ENCODE measurements around the gene FES. TPM values are rescaled to one million over a fixed set of nuclear protein-coding genes. Genes with fewer than 3 reads are reported as not detected.

Gene FES
- total RNA-seq, 1 experiment from 2014 or later: 0.91 TPM

DNA sequence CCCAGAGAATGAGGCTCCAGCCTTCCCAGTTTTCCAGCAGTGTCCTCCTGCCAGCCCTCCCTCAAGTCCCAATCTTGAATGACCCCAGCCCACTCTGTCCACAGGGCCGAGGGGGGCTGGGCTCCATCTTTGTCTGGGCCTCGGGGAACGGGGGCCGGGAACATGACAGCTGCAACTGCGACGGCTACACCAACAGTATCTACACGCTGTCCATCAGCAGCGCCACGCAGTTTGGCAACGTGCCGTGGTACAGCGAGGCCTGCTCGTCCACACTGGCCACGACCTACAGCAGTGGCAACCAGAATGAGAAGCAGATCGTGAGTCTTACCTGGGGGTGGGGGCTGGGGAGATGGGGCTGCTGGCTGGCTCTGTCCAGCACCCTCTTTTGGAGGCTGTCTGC, 5.6 kb upstream of the FES start:
- intact Hi-C loops (cut with micrococcal nuclease): no loop called here
- no peak overlapping the region for H3K4me3 Mint-ChIP-seq (ENCODE audit: unreplicated experiment)
- no peaks in the 10 kb centered on the region for H3K9me3 Mint-ChIP-seq (ENCODE audit: unreplicated experiment)
- H3K27me3 Mint-ChIP-seq (ENCODE audit: insufficient read depth, unreplicated experiment): no peaks in the 10 kb centered on the region
- H3K36me3 Mint-ChIP-seq (ENCODE audit: insufficient read depth, unreplicated experiment): peaks cover 44% of the 10 kb centered on the region
- no peak for DNase-seq (ENCODE audit: unreplicated experiment)
- ChIA-PET CTCF (interaction anchor here (0.7 kb wide), 1 partner anchor 7 kb away, joined by 3 read pairs; no protein-coding TSS in a partner anchor), POLR2A (no interaction called here)
- TF ChIP-seq, protein P1, sequence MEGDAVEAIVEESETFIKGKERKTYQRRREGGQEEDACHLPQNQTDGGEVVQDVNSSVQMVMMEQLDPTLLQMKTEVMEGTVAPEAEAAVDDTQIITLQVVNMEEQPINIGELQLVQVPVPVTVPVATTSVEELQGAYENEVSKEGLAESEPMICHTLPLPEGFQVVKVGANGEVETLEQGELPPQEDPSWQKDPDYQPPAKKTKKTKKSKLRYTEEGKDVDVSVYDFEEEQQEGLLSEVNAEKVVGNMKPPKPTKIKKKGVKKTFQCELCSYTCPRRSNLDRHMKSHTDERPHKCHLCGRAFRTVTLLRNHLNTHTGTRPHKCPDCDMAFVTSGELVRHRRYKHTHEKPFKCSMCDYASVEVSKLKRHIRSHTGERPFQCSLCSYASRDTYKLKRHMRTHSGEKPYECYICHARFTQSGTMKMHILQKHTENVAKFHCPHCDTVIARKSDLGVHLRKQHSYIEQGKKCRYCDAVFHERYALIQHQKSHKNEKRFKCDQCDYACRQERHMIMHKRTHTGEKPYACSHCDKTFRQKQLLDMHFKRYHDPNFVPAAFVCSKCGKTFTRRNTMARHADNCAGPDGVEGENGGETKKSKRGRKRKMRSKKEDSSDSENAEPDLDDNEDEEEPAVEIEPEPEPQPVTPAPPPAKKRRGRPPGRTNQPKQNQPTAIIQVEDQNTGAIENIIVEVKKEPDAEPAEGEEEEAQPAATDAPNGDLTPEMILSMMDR (IDR thresholded peaks at IDR 0.05; ENCODE audit: unreplicated experiment): no peak
- no peak overlapping the region for H3K27ac Mint-ChIP-seq (ENCODE audit: low read depth, unreplicated experiment)
- H3K4me1 Mint-ChIP-seq (ENCODE audit: insufficient read depth, unreplicated experiment): no peaks in the 10 kb centered on the region
- no TSS peak for BruUV-seq (replicated peaks)

DNA sequence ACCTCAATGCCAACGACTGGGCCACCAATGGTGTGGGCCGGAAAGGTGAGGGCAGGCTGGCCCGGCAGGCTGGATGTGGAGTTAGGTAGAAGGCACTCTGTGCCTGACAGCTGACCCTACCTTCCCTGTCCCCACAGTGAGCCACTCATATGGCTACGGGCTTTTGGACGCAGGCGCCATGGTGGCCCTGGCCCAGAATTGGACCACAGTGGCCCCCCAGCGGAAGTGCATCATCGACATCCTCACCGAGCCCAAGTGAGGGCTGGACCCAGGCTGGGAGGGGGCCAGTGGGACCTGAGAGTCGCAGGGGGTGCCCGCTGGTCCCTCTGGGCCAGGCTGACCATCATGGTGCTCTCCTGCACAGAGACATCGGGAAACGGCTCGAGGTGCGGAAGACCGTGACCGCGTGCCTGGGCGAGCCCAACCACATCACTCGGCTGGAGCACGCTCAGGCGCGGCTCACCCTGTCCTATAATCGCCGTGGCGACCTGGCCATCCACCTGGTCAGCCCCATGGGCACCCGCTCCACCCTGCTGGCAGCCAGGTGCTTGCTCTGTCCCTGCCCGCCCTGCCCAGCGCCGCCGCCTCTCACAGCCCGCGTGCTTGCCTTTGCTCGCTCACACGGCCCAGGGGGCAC, 4.5 kb upstream of the FES start:
- TF ChIP-seq, protein P1 (IDR thresholded peaks at IDR 0.05; ENCODE audit: unreplicated experiment): no peak
- ChIA-PET CTCF (no interaction called here), POLR2A (no interaction called here)
- no TSS peak for BruUV-seq (replicated peaks)
- Mint-ChIP-seq H3K27ac (ENCODE audit: low read depth, unreplicated experiment) (no peak overlapping the region), H3K4me3 (ENCODE audit: unreplicated experiment) (no peak overlapping the region), H3K36me3 (ENCODE audit: insufficient read depth, unreplicated experiment) (peaks cover 41% of the 10 kb centered on the region), H3K27me3 (ENCODE audit: insufficient read depth, unreplicated experiment) (no peaks in the 10 kb centered on the region), H3K4me1 (ENCODE audit: insufficient read depth, unreplicated experiment) (no peaks in the 10 kb centered on the region), H3K9me3 (ENCODE audit: unreplicated experiment) (no peaks in the 10 kb centered on the region)
- intact Hi-C loops (cut with micrococcal nuclease): no loop called here
- no peak for DNase-seq (ENCODE audit: unreplicated experiment)

DNA sequence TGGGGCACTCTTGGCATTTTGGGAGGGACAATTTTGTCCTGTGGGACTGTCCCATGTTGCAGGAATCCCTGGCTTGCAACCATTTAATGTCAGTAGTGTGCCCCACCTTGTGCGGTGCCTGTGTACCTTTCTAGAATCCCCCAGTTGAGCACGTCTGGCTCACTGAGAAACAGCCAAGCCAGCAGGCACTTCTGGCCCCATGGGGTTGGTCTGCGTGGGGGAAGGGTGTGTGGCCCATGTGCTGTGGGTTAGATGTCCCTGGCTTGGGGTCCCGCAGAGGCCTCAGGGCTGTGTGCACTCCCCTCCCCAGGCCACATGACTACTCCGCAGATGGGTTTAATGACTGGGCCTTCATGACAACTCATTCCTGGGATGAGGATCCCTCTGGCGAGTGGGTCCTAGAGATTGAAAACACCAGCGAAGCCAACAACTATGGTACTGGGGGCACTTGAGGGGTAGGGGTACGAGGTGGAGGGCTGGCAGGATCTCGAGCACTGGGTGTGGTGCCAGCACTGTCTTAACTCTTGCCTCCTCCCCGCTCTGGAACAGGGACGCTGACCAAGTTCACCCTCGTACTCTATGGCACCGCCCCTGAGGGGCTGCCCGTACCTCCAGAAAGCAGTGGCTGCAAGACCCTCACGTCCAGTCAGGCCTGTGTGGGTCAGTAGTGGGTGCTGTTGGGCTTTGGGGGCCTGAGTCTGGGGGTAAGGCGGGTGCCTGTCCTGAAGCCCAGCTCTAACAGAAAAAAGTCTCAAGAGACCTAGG, 3.7 kb upstream of the FES start:
- intact Hi-C loops (cut with micrococcal nuclease): no loop called here
- no peaks in the 10 kb centered on the region for H3K9me3 Mint-ChIP-seq (ENCODE audit: unreplicated experiment)
- H3K27me3 Mint-ChIP-seq (ENCODE audit: insufficient read depth, unreplicated experiment): no peaks in the 10 kb centered on the region
- peaks cover 37% of the 10 kb centered on the region for H3K36me3 Mint-ChIP-seq (ENCODE audit: insufficient read depth, unreplicated experiment)
- TF ChIP-seq, protein P1 (IDR thresholded peaks at IDR 0.05; ENCODE audit: unreplicated experiment): no peak
- BruUV-seq (replicated peaks): no TSS peak
- H3K4me1 Mint-ChIP-seq (ENCODE audit: insufficient read depth, unreplicated experiment): no peaks in the 10 kb centered on the region
- no peak overlapping the region for H3K4me3 Mint-ChIP-seq (ENCODE audit: unreplicated experiment)
- no peak overlapping the region for H3K27ac Mint-ChIP-seq (ENCODE audit: low read depth, unreplicated experiment)
- POLR2A ChIA-PET: no interaction called here
- DNase-seq (ENCODE audit: unreplicated experiment): no peak
- CTCF ChIA-PET: interaction anchor here (1.2 kb wide), 1 partner anchor 233 kb away, joined by 4 read pairs; no protein-coding TSS in a partner anchor

DNA sequence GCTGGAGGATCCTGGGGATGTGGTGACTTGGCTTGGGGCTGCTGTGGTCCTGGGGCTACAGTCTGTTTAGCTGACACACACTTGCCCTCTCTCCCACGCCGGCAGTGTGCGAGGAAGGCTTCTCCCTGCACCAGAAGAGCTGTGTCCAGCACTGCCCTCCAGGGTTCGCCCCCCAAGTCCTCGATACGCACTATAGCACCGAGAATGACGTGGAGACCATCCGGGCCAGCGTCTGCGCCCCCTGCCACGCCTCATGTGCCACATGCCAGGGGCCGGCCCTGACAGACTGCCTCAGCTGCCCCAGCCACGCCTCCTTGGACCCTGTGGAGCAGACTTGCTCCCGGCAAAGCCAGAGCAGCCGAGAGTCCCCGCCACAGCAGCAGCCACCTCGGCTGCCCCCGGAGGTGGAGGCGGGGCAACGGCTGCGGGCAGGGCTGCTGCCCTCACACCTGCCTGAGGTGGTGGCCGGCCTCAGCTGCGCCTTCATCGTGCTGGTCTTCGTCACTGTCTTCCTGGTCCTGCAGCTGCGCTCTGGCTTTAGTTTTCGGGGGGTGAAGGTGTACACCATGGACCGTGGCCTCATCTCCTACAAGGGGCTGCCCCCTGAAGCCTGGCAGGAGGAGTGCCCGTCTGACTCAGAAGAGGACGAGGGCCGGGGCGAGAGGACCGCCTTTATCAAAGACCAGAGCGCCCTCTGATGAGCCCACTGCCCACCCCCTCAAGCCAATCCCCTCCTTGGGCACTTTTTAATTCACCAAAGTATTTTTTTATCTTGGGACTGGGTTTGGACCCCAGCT, 2.9 kb upstream of the FES start:
- Mint-ChIP-seq H3K36me3 (ENCODE audit: insufficient read depth, unreplicated experiment) (peaks cover 33% of the 10 kb centered on the region), H3K4me1 (ENCODE audit: insufficient read depth, unreplicated experiment) (no peaks in the 10 kb centered on the region), H3K4me3 (ENCODE audit: unreplicated experiment) (no peak overlapping the region), H3K27ac (ENCODE audit: low read depth, unreplicated experiment) (no peak overlapping the region), H3K9me3 (ENCODE audit: unreplicated experiment) (no peaks in the 10 kb centered on the region), H3K27me3 (ENCODE audit: insufficient read depth, unreplicated experiment) (no peaks in the 10 kb centered on the region)
- intact Hi-C loops (cut with micrococcal nuclease): no loop called here
- CTCF ChIA-PET: interaction anchor here (0.9 to 1.2 kb wide), 3 partner anchors 10 to 238 kb away, joined by 4 read pairs; no protein-coding TSS in a partner anchor
- no TSS peak for BruUV-seq (replicated peaks)
- POLR2A ChIA-PET: no interaction called here
- TF ChIP-seq, protein P1 (IDR thresholded peaks at IDR 0.05; ENCODE audit: unreplicated experiment): no peak
- no peak for DNase-seq (ENCODE audit: unreplicated experiment)
